AG09309 (cell line): Measurements from ENCODE around the gene VSIG10L.

Source experiments
- DNase-seq: peaks from one replicate; pipeline ENCODE4 v3.0.0-alpha.2; 2010; ENCODE audit warnings: low read depth
- H3K4me3 ChIP-seq: 2 replicates; pipeline ENCODE4 v1.5.1; 2011; ENCODE audit warnings: mild to moderate bottlenecking, low read depth, low read length, moderate library complexity; ENCODE audit not compliant: control insufficient read depth
- TF ChIP-seq, protein P1 (sequence below): IDR thresholded peaks from 2 replicates; pipeline ENCODE4 v1.5.1; 2011; ENCODE audit warnings: mild to moderate bottlenecking, low read depth, low read length, inconsistent platforms; ENCODE audit not compliant: insufficient read depth, control insufficient read depth; ENCODE audit errors: missing control alignments

VSIG10L gene

DNA sequence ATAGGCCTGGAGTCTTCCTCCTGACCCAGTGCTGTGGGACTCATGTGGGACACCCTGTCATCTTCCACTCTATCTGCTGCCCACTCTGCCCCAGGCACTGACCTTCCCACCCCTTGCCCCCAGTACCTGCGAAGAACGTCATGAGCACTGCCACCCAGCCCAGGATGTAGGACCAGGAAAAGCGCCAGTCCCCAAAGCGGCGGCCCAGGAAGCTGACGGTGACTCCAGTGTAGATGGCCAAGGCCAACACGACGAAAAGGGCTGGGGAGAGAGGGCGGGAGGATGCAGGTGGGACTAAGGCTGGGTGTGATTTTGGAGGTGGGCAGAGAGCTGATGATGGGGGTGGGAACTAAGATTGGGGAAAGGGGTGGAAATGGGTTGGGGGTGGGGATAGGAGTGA lies 38.4 kb upstream of the VSIG10L start:
- TF ChIP-seq, protein P1, sequence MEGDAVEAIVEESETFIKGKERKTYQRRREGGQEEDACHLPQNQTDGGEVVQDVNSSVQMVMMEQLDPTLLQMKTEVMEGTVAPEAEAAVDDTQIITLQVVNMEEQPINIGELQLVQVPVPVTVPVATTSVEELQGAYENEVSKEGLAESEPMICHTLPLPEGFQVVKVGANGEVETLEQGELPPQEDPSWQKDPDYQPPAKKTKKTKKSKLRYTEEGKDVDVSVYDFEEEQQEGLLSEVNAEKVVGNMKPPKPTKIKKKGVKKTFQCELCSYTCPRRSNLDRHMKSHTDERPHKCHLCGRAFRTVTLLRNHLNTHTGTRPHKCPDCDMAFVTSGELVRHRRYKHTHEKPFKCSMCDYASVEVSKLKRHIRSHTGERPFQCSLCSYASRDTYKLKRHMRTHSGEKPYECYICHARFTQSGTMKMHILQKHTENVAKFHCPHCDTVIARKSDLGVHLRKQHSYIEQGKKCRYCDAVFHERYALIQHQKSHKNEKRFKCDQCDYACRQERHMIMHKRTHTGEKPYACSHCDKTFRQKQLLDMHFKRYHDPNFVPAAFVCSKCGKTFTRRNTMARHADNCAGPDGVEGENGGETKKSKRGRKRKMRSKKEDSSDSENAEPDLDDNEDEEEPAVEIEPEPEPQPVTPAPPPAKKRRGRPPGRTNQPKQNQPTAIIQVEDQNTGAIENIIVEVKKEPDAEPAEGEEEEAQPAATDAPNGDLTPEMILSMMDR = no peak
- DNase-seq = no peak
- no peak overlapping the region for H3K4me3 ChIP-seq

DNA sequence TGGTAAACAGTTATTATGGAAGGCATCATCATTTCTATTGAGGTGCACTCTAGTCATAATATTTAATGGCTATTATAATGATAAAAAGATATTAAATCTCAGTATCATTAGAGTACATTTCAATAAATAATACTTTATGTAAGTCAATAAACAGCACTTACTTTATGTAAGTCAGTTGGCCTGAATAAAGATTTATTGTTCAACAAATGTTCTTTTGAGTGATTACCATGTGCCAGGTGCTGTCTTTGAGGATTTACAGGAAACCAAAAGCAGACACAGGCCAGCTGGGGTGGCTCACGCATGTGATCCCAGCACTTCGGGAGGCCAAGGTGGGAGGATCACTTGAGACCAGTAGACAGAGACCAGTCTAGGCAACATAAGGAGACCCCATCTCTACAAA lies 35.5 kb upstream of the VSIG10L start:
- no peak for DNase-seq
- H3K4me3 ChIP-seq = no peak overlapping the region
- TF ChIP-seq, protein P1 = no peak

DNA sequence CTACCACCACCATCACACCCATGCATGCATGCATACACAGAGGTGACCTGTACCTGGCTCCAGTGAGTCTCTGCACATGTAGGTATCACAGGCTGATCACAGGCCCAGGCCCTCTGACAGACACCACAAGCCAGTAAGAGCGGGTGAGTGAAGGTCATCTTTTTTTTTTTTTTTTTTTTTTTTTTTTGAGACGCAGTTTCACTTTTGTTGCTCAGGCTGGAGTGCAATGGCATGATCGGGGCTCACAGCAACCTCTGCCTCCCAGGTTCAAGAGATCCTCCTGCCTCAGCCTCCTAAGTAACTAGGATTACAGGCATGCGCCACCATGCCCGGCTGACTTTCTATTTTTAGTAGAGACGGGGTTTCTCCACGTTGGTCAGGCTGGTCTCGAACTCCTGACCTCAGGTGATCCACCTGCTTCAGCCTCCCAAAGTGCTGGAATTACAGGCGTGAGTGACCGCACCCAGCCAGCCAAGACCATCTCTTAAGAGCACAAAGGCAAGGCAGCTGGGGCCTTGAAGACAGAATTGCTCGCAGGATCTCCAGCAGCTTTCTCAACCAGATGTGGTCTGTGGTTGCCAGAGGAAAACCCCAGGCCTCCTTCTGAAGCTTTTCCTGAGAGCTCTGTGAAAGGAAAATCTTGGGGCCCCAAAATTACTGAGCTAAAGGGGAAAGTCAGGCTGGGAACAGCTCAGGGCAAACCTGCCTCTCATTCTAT lies 33.7 kb upstream of the VSIG10L start:
- no peak for DNase-seq
- TF ChIP-seq, protein P1 = no peak
- H3K4me3 ChIP-seq = no peak overlapping the region

DNA sequence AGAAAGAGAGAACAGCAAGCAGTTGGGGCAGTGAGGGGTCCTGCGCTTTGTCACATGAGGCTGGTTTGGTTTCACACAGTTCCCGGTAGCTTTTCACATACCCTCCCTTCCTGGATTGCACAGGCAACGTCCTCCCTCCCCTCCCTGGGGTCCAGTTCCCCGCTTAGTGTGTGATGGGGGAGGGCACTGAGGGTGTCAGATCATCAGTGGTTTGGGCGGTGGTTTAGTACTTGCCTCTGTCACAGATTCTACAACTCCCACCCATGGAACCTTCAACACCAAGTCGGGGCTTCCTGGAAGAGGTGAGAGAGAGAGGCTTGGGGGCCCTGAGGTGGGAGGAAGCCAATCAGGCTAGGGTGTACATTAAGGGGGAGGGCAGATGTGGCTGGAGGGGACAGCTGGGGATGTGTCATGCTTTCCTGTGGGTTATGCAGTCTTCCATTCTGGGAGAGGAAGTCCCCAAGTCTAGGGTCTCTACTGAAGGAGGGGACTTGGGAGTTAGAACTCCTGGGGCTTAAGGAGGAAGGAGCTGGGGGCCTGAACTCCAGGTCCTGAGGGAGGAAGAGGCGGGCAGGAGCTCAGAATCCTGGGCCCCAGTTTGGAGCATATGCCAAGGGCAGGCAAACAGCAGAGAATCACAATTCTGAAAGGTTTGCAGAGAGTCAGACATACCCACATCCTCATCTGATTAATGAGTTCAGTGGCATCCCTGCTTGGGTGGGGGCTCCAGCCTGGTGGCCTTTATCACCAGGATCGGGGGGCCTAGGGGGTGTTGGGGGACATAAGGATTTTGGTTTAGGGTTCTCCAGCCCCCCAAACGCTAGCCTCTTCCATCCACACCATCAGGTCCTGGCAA lies 30.9 kb upstream of the VSIG10L start, which contains the start of gene NKG7:
Gene NKG7, minus strand, starts transcription at position 6 of the 856 bp plus-strand sequence. CDS start 119 bp downstream, outside the sequence.
- TF ChIP-seq, protein P1 = no peak
- no peak within 1 kb of the TSS for H3K4me3 ChIP-seq
- no peak for DNase-seq

DNA sequence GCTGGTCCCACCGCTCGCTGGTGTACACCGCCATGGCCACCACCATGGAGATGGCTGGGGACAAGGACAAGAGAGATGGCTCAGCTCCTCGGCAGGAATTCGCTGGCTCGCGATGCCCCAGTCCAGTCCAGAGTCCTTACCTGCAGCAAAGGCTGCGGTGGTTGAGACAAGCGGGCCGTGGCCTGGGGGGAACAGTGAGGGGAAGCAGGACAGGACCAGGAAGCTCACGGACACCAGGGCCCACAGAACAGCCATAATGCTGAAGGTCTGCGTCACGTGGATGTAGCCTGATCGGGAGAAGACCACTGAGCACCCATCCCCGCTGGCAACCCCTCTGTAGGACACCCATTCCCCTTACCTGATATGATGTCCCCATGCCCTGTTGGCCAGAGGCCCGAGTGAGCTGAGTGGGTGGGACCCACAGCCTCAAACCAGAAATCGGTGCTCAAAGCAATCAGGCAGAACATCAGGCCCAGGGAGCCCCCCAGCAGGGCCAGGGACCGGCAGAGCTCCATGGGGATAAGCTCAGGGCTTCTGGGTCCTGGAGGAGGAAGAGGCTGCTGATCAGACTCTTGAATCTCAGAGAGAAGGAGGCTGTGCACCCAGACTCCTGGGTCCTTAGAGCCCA lies 30.2 kb upstream of the VSIG10L start:
- TF ChIP-seq, protein P1 = no peak
- no peak overlapping the region for H3K4me3 ChIP-seq
- DNase-seq = no peak

DNA sequence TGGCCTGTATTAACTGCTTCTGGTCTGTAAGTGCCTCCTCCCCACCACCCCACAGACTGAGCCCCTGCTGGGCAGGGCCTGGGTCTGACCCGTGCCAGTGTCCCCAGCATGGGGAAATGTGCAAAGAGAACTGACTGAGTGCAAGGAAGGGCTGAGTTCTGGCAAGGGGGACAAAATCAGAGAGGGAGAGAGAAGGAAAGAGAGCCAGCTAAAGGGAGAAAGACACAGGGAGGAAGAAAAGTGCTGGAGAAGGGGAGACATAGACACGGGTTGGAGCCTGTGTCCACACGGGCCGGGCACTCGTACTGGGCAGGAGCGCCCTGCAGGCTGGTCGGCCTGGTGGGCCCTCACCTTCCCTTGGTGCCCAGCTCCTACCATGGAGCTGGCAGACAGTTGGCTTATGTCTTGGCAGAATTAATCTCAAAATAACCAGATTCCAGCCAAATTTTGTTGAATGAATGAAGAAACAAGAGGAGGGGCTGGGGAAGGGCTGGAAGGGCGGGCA lies 29.3 kb upstream of the VSIG10L start:
- no peak for DNase-seq
- H3K4me3 ChIP-seq = no peak overlapping the region
- TF ChIP-seq, protein P1 = no peak
